Measurements from ENCODE around the gene ARHGEF9. TPM values are rescaled to one million over a fixed set of nuclear protein-coding genes. Genes with fewer than 3 reads are reported as not detected.

ARHGEF9 gene
- total and polyA plus RNA-seq, 2 of the 8 experiments (the other 6 are each of a cell fraction or from before 2014, with no cell fraction given): 28.7 to 31.8 TPM

DNA sequence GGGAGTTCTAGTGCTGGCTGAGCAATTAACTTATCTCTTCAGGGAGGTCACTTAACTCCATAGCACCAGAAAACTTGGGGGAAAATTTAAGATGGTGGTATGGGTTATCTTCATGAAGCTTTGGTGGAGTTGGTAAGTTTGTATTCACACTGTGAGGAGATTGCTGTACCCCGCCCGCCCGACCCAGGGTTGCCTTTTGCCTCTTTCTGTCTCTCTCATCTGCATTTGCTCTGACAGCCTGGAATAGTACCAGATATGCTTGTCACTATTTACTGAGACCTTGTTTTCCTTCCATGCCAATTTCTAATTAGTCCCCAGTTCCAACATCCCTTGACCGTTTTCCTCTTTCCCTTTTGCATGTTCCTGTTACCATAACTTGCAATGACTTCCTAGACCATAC, 33.1 kb upstream of the ARHGEF9 start:
- no peak overlapping the region for H4K5ac ChIP-seq (ENCODE audit: insufficient read length, low read depth, low read length)
- no peak overlapping the region for H3K56ac ChIP-seq (replicated peaks; ENCODE audit: insufficient read length, low read depth, low read length)
- no peak overlapping the region for H2BK5ac ChIP-seq (ENCODE audit: low read depth, low read length)
- no peak overlapping the region for H2BK12ac ChIP-seq (ENCODE audit: low read depth, low read length)
- H4K91ac ChIP-seq (replicated peaks; ENCODE audit: insufficient read length, low read length): no peak overlapping the region
- H4K8ac ChIP-seq (ENCODE audit: extremely low read depth, insufficient read depth, low read length): no peak overlapping the region
- ChIA-PET POLR2A (ENCODE audit: partially characterized antibody) (no interaction called here), CTCF (ENCODE audit: partially characterized antibody) (no interaction called here)
- no peak for TF ChIP-seq NRF1 (IDR thresholded peaks at IDR 0.05; ENCODE audit: low read depth, low read length)
- TF ChIP-seq, protein P1, sequence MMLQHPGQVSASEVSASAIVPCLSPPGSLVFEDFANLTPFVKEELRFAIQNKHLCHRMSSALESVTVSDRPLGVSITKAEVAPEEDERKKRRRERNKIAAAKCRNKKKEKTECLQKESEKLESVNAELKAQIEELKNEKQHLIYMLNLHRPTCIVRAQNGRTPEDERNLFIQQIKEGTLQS (IDR thresholded peaks at IDR 0.05; ENCODE audit: insufficient read depth, low read depth, low read length): no peak
- no peak for TF ChIP-seq SIN3A (conservative IDR thresholded peaks at IDR 0.05 in 1 of 2, IDR thresholded peaks at IDR 0.05 in 1 of 2; ENCODE audit: low read depth in 1 of 2, low read length in 2 of 2)
- no peak for TF ChIP-seq SP2 (IDR thresholded peaks at IDR 0.05; ENCODE audit: low read length)
- no peak for TF ChIP-seq SIX5 (IDR thresholded peaks at IDR 0.05; ENCODE audit: low read depth, low read length)
- TF ChIP-seq POLR2A (IDR thresholded peaks at IDR 0.05; ENCODE audit: control extremely low read depth in 1 of 2, low read depth in 2 of 2, low read length in 2 of 2): no peak
- TF ChIP-seq E2F6 (IDR thresholded peaks at IDR 0.05): no peak
- TF ChIP-seq TCF12 (IDR thresholded peaks at IDR 0.05; ENCODE audit: low read depth, low read length): no peak
- FAIRE-seq: no peak
- H3K4ac ChIP-seq (replicated peaks; ENCODE audit: insufficient read length, low read depth, low read length): no peak overlapping the region
- H3K27me3 ChIP-seq (replicated peaks in 1 of 4; ENCODE audit: control insufficient read depth in 3 of 4, extremely low read depth in 1 of 4, insufficient read depth in 3 of 4, low read length in 3 of 4): no peaks in the 10 kb centered on the region
- no peak for DNase-seq (ENCODE audit: low read depth in 1 of 2, low spot score in 2 of 2)
- no peak overlapping the region for H2BK20ac ChIP-seq (ENCODE audit: low read length)
- 96% methylated on average over 2 of the region's 4 CpGs; no CpG with 5 or more reads in 1 of the 2 experiments for WGBS, 2 experiments (ENCODE audit: extremely low coverage in 1 of 2, insufficient coverage in 1 of 2, insufficient read length in 1 of 2, insufficient replicate concordance in 2 of 2, low coverage in 1 of 2, low lambda C conversion rate in 2 of 2, missing lambda C conversion rate in 1 of 2)
- H3K18ac ChIP-seq (ENCODE audit: extremely low read depth, low read length): no peak overlapping the region
- no peak overlapping the region for H3K4me3 ChIP-seq (ENCODE audit: extremely low read depth in 1 of 4, insufficient read depth in 2 of 4, low read depth in 3 of 4, low read length in 4 of 4)
- no peak overlapping the region for H2BK120ac ChIP-seq (replicated peaks; ENCODE audit: low read depth, low read length)
- H3K4me2 ChIP-seq (ENCODE audit: insufficient read depth in 1 of 2, low read depth in 2 of 2, low read length in 2 of 2): no peak overlapping the region
- no peaks in the 10 kb centered on the region for H3K4me1 ChIP-seq (replicated peaks in 1 of 4; ENCODE audit: control insufficient read depth in 3 of 4, insufficient read depth in 4 of 4, low read length in 3 of 4)
- H3K14ac ChIP-seq (ENCODE audit: insufficient read length): no peak overlapping the region
- H3K79me2 ChIP-seq (ENCODE audit: control insufficient read depth in 1 of 2, insufficient read depth in 2 of 2, low read length in 2 of 2): no peaks in the 10 kb centered on the region
- H3K36me3 ChIP-seq (ENCODE audit: control insufficient read depth in 2 of 4, insufficient read depth in 4 of 4, low read length in 3 of 4): no peaks in the 10 kb centered on the region
- no peak overlapping the region for H2AFZ ChIP-seq (ENCODE audit: low read length)
- no peak overlapping the region for H2BK15ac ChIP-seq (ENCODE audit: low read length)
- H4K20me1 ChIP-seq (replicated peaks in 1 of 2; ENCODE audit: control insufficient read depth in 1 of 2, insufficient read depth in 2 of 2, low read length in 2 of 2): no peaks in the 10 kb centered on the region
- no peaks in the 10 kb centered on the region for H3K23me2 ChIP-seq (ENCODE audit: low read depth, low read length)
- H3K9me3 ChIP-seq (ENCODE audit: insufficient read depth in 2 of 2, low read depth in 1 of 2, low read length in 1 of 2): no peaks in the 10 kb centered on the region
- no peak overlapping the region for H3K9ac ChIP-seq (replicated peaks in 1 of 4; ENCODE audit: extremely low read depth in 1 of 4, low read depth in 3 of 4, low read length in 3 of 4)
- H3K79me1 ChIP-seq (ENCODE audit: low read depth, low read length): no peaks in the 10 kb centered on the region
- H3K23ac ChIP-seq (ENCODE audit: insufficient read length): no peak overlapping the region
- H3K27ac ChIP-seq (ENCODE audit: low read depth, low read length): no peak overlapping the region
- no peak overlapping the region for H2AK5ac ChIP-seq (ENCODE audit: low read depth, low read length)
